NCI-H1048 (cell line): ENCODE results near the gene NEK6.

Experiments used
- DNase-seq: peaks from one replicate; lab custom pipeline; 2025; lab: John Stamatoyannopoulos, UW

NEK6 gene

GRCh38 chr9:124257844-124258606 lies at the start of gene NEK6:
TSS of gene NEK6 (plus strand) at chr9:124257949. CDS start at chr9:124301965, 44,016 bp downstream.
- no peak for DNase-seq

GRCh38 chr9:124208571-124208970 lies 49.2 kb upstream of the NEK6 start:
- no peak for DNase-seq

GRCh38 chr9:124209279-124209678 lies 48.5 kb upstream of the NEK6 start:
- no peak for DNase-seq

GRCh38 chr9:124209774-124210173 lies 48.0 kb upstream of the NEK6 start:
- no peak for DNase-seq

GRCh38 chr9:124210697-124211096 lies 47.1 kb upstream of the NEK6 start:
- DNase-seq: no peak

- DNase-seq: no peak
Measured at GRCh38 chr9:124212381-124213050, 45.2 kb upstream of the NEK6 start.

- DNase-seq: no peak
Measured at GRCh38 chr9:124213396-124213795, 44.4 kb upstream of the NEK6 start.

- no peak for DNase-seq
Measured at GRCh38 chr9:124214116-124214515, 43.6 kb upstream of the NEK6 start.

- DNase-seq: no peak
Measured at GRCh38 chr9:124214596-124215367, 43.0 kb upstream of the NEK6 start.

GRCh38 chr9:124215368-124215910 lies 42.3 kb upstream of the NEK6 start:
- no peak for DNase-seq

- no peak for DNase-seq
Measured at GRCh38 chr9:124215956-124216355, 41.8 kb upstream of the NEK6 start.

- no peak for DNase-seq
Measured at GRCh38 chr9:124216474-124217176, 41.1 kb upstream of the NEK6 start.

GRCh38 chr9:124217836-124218437 lies 39.8 kb upstream of the NEK6 start:
- DNase-seq: no peak

- DNase-seq: no peak
Measured at GRCh38 chr9:124218438-124218982, 39.2 kb upstream of the NEK6 start.

GRCh38 chr9:124218987-124219461 lies 38.7 kb upstream of the NEK6 start:
- DNase-seq: no peak

- DNase-seq: no peak
Measured at GRCh38 chr9:124220946-124221451, 36.8 kb upstream of the NEK6 start.

GRCh38 chr9:124221676-124222075 lies 36.1 kb upstream of the NEK6 start:
- no peak for DNase-seq

- DNase-seq: no peak
Measured at GRCh38 chr9:124222109-124222508, 35.6 kb upstream of the NEK6 start.

- no peak for DNase-seq
Measured at GRCh38 chr9:124222918-124223720, 34.6 kb upstream of the NEK6 start.

- no peak for DNase-seq
Measured at GRCh38 chr9:124225945-124226344, 31.8 kb upstream of the NEK6 start.
